Central memory CD4-positive, alpha-beta T cell (primary cell): Measurements from ENCODE around the gene HS3ST6.
"Not testable (repeated sequence)": the region's sequence is repeated elsewhere in the genome, so short reads cannot be mapped to it uniquely, and the experiment has no call there.

Experiments used
- DNase-seq: peaks from one replicate; pipeline ENCODE4 v3.0.0; 2022
- total RNA-seq, 3 experiments: gene quantifications; one replicate each; lab custom pipeline; 2026; lab: John Stamatoyannopoulos, UW

The HS3ST6 gene
- total RNA-seq = 0 to 0.04 (median 0) reads per million in 3 experiments

GRCh38 chr16:1918351-1919326, at the start of gene HS3ST6:
HS3ST6 (minus strand) TSS chr16:1918415; CDS start chr16:1918323, 92 bp downstream.
- DNase-seq = no peak

GRCh38 chr16:1966460-1966859, 48.2 kb upstream of the HS3ST6 start, which contains the start of gene RNF151:
RNF151 (plus strand) TSS chr16:1966856; CDS start chr16:1966882, 26 bp downstream.
- DNase-seq = no peak

- no peak for DNase-seq
These were observed 47.3 kb upstream of the HS3ST6 start for GRCh38 chr16:1965396-1966001.

- DNase-seq = peak; percentile 98
These were observed 46.5 kb upstream of the HS3ST6 start, which contains the start of gene RPS2 for GRCh38 chr16:1964506-1965395. RPS2 (minus strand) TSS chr16:1964826; CDS start chr16:1964625, 201 bp downstream.

GRCh38 chr16:1963806-1964505, 45.7 kb upstream of the HS3ST6 start:
- DNase-seq = peak; percentile 48

GRCh38 chr16:1962161-1963153, 44.2 kb upstream of the HS3ST6 start:
- not testable (repeated sequence) for DNase-seq

- DNase-seq = no peak
These were observed 43.4 kb upstream of the HS3ST6 start for GRCh38 chr16:1961651-1962067.

GRCh38 chr16:1960665-1961630, 42.7 kb upstream of the HS3ST6 start:
- DNase-seq = peak; percentile 28

GRCh38 chr16:1959269-1960039, 41.2 kb upstream of the HS3ST6 start, which contains the start of gene NDUFB10:
NDUFB10 (plus strand) TSS chr16:1959538; CDS start chr16:1959625, 87 bp downstream.
- DNase-seq = peak; percentile 85

GRCh38 chr16:1958715-1959268, 40.6 kb upstream of the HS3ST6 start:
- DNase-seq = no peak

GRCh38 chr16:1958143-1958491, 39.9 kb upstream of the HS3ST6 start:
- DNase-seq = not testable (repeated sequence)

- DNase-seq = not testable (repeated sequence)
These were observed 39.4 kb upstream of the HS3ST6 start for GRCh38 chr16:1957434-1958142.

- no peak for DNase-seq
These were observed 35.5 kb upstream of the HS3ST6 start for GRCh38 chr16:1953734-1954133.

- DNase-seq = no peak
These were observed 32.3 kb upstream of the HS3ST6 start for GRCh38 chr16:1950559-1950958.

- DNase-seq = no peak
These were observed 31.8 kb upstream of the HS3ST6 start for GRCh38 chr16:1950047-1950446.

GRCh38 chr16:1949507-1949906, 31.3 kb upstream of the HS3ST6 start:
- no peak for DNase-seq

- no peak for DNase-seq
These were observed 29.1 kb upstream of the HS3ST6 start for GRCh38 chr16:1947369-1947670.
